T-helper 1 cell (primary cell): ENCODE measurements around the gene ADGRG1.

Source experiments
- DNase-seq, 5 donors: peaks; one replicate each; pipeline ENCODE4 v3.0.0-alpha.2; 2012 to 2020

Gene ADGRG1

DNA sequence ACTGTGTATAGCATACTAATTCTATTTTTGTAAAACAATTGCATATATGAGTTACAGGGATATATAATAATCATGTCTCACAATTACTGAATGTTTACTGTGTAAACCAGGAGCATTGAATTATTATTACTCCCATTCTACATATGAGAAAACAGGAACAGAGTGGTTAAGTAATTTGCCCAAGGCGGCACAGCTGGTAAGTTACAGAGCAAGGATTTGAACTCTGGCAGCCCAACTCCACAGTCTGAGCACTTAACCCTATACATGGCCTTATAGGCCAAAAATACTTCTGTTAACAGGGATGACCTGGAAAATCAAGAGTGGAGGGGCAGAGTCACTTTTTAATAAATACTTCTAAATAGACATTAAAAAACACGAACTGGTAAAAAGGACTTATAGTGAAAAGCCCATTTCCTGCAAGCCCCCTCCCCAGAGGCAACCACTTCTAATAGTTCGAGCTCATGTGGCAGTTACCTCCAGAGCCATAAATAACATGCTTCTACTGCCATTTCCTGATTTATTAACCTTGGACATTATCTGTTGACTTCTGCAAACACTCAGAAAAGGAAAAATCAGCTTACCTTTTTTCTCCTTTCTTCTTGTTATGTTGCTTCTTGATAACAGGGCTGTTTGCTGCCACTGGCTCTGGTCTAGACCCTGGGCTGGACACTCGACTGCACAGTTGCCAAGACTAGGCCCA is 22.1 kb upstream of the ADGRG1 start:
- no peak for DNase-seq

DNA sequence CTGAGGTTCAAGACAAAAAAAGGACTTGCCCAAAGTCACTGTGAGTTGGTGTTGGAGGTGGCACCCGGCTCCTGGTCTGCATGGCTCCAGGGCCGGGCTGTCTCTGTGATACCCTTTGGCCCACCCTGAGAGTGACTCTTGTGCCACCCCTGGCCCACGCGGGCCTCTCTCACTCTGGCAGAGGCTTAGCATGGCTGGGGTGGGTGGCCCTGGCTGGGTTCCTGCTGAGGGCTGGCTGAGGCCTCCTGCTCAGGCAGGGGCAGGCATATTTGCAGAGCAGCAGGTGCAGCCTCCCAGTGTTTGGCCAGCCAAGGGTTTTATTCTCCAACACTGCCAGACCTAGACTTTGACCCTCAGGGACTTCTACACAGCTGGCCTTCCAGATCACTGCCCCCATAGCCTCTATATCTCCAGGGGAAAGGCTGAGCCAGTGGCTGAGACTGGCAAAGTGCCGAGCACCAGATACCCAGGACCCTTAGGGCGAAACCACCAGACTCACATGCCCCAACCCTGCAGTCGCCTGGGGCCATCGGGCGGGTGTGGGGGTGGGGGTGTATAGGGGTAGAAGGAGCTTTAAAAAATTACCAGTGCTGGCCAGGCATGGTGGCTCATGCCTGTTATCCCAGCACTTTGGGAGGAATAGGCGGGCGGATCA is 21.5 kb upstream of the ADGRG1 start:
- DNase-seq, result no peak

DNA sequence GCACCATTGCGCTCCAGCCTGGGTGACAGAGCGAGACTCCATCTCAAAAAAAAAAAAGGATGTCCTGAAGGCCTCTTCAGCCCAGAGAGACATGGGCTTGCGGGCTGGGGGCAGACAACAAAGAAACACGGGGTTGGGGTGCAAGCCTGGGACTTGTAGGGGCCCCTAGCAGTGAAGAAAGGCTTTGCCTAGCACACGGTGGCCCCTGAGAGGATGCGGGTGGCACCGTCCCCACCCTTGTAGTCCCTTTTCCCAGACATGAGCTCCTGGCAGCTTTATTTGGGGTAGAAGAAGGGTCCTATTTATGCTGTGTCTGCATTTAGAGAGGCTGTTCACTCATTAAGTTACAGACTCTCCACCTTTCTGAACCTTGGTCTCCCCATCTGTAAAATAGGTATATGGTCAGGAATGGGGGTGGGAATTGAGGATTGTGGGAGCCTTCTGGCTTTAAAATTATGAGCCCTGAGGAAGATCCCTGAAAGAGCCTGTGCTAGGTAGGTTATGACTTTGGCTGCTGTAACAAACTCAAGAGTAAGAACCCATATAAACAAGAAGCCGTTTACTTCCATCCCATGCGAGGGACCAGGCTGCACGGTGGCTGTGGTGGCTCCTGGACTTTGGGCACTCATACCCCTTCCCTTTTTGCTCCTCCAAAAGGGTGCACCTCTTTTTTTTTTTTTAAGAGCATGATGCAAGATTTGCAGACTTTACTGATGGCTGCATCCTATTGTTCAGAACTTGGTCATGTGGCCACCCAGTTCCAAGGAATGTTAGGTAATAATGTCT is 20.6 kb upstream of the ADGRG1 start:
- no peak for DNase-seq

GRCh38 chr16:57608462-57609113 is 19.8 kb upstream of the ADGRG1 start:
- no peak for DNase-seq

GRCh38 chr16:57609541-57610401 is 18.7 kb upstream of the ADGRG1 start:
- peak in 3 of 5 donors; percentile 17 to 94 (median 22) for DNase-seq

DNA sequence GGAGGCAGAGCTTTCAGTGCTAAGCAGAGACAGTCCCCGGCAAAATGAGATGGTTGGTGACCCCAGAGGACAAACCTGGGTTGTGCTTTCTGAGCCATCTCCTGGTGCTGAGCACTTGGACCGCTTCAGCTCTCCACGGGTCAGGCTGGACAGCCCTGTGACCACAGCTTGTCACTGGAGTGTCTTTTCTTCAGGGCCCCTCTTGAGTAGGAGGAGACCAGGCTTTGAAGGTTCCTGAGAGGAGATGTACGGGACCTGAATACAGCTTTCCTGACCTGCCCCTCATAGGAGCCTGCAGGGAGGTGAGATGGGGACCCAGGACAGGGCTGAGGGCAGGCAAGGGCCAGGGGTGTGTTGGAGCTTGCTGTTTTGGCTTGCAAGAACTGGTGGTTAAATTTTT is 17.8 kb upstream of the ADGRG1 start:
- DNase-seq, result no peak

- DNase-seq, result peak in 1 of 5 donors; percentile 57
These were observed 17.2 kb upstream of the ADGRG1 start for GRCh38 chr16:57611181-57611580.

DNA sequence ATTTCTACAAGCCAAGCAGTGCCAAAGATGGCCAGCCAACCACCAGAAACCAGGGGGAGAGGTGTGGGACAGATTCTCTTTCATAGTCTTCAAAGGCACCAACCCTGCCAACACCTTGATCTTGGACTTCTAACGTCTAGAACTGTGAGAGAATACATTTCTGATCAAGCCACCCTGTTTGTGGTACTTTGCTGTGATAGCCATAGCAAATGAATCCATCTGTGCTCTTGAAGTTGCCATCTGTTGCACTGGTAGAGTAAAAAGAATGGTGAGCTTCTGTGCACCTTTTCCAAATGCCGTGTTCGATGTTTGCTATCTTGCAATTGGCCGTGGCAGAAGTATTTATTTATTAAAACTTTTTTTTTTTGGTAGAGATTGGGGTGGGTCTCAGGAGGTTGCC is 16.7 kb upstream of the ADGRG1 start:
- DNase-seq, result no peak

DNA sequence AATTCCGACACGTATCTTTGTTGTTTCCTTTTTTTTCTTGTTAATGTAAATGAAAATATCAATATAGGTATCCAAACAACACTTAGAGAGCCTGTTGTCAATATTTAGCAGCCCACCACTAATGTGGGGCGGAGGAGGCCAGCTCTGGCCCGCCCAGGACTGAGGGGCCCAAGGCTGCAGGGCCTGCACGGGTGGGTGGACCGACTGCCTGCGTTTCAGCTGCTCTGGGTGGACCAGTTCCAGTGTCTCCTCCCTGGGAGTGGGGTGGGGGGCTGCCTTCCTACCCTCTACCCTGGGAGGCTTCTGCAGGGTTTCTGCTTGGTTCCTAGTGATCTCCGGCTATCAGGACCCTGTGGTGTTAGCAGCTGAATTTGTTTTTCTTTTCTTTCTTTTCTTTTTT is 15.9 kb upstream of the ADGRG1 start:
- DNase-seq, result no peak

- no peak for DNase-seq
These were observed 14.9 kb upstream of the ADGRG1 start for GRCh38 chr16:57613514-57613913.

- DNase-seq, result no peak
These were observed 13.9 kb upstream of the ADGRG1 start for GRCh38 chr16:57614536-57614935.

DNA sequence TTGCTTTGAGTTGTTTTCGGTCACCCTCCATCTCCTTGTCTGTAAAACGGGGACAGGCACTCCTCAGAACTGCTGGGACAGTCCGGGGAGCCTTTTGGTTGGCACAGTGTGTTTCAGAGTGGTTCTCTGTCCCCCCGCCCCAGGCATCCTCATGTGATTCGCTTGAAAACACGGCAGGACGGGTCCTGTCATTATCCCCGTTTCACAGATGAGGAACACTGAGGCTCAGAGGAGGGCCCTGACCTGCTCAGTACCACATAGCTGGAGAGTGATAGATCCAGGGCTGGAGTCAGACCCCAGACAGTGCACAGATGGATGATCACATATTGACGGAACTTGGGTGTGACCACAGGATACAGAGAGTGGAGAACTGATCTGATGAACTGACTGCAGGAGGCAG is 13.5 kb upstream of the ADGRG1 start:
- no peak for DNase-seq

- DNase-seq, result no peak
These were observed 12.6 kb upstream of the ADGRG1 start for GRCh38 chr16:57615813-57616212.

DNA sequence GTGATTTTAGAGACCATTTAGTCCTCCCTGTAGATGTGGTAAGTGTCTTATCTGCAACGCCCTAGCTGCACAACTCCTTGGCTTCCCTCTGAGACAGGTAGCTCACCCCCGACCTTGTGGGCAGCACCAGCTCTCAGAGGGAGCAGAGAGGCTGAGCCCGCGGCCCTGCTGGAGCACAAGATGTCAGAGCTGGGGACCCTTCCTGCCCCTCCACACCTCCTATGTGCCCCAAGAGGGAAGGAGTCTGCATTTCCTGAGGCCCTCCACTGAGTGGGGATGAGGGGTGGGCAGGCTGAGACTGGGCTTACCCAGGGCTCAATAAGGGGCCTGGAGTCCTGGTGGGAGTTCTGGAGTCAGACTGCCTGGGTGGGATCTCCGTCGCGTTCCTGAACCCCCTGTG is 12.2 kb upstream of the ADGRG1 start:
- no peak for DNase-seq

DNA sequence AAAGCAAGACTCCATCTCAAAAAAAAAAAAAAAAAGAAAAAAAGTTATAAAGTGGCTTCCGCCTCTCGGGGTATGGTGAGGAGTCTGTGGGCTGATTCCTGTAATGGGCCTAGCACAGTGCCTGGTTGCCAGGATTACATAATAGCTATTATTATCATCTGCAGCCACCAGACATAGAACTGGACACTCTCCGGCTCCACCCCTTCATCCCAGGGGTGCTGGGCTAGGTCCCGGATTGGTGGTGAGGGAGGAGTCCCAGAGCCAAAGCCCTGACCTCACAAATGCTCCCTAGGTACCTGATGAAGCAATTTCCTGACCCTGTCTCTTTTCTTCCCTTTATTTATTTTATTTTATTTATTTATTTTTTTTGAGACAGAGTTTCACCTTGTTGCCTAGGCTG is 11.6 kb upstream of the ADGRG1 start:
- DNase-seq, result no peak

- no peak for DNase-seq
These were observed 10.8 kb upstream of the ADGRG1 start for GRCh38 chr16:57617604-57618111.

GRCh38 chr16:57618296-57619132 is 9.9 kb upstream of the ADGRG1 start:
- DNase-seq, result no peak

DNA sequence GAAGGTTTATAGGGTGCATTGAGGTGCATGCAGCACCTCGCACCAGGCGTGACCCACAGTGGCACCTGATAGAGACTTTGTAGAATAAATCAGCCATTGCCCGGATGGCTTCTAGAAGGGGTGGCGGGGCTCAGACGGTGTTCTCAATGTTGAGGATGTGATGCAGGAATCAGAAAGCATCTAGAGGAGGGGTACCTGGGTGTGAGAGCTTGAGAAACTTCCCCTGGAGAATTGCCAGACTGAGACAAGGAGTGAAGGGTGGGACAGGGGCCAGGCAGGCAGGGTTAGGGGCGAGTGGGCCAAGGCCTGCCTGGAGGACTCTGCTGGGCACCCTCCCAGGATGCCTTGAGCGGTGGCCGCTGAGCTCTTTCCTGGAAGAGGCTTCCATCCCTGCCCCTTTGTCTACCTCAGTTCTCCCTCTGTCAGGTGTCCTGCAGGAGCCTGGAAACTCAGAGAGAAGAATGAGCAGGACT is 9.3 kb upstream of the ADGRG1 start:
- DNase-seq, result no peak

GRCh38 chr16:57619606-57620334 is 8.7 kb upstream of the ADGRG1 start:
- no peak for DNase-seq
